Prostate gland (tissue), 2 donors: ENCODE results near the gene FMR1NB. TPM values are rescaled to one million over a fixed set of nuclear protein-coding genes. Genes with fewer than 3 reads are reported as not detected.

Source experiments
- DNase-seq: peaks from one replicate; pipeline ENCODE4 v3.0.0-alpha.2; 2019; ENCODE audit warnings: low spot score
- H3K27ac ChIP-seq, 2 donors: fragments of 200-600 bp; sonication (generic); 2 replicates each; pipeline ENCODE4 v1.5.1; 2017 to 2019
- H3K27me3 ChIP-seq: fragments of 200-600 bp; sonication (generic); replicated peaks from 2 replicates; pipeline ENCODE4 v1.5.1; 2019; ENCODE audit not compliant: insufficient read depth
- H3K36me3 ChIP-seq, 2 donors: fragments of 200-600 bp; sonication (generic); 1 replicate in 1 of 2; 2 replicates in 1 of 2; pipeline versions ENCODE4 v1.5.1 to v1.8.1; 2017 to 2019
- H3K4me1 ChIP-seq: fragments of 200-600 bp; sonication (generic); replicated peaks from 2 replicates; pipeline ENCODE4 v1.5.1; 2019
- H3K4me3 ChIP-seq, 2 donors: fragments of 200-600 bp; sonication (generic); 2 replicates each; pipeline ENCODE4 v1.5.1; 2017 to 2019
- H3K9me3 ChIP-seq: fragments of 200-600 bp; sonication (generic); 2 replicates; pipeline ENCODE4 v1.5.1; 2017
- CTCF ChIP-seq, 4 experiments: fragments of 200-600 bp in 2 of 4; fragments of 450-650 bp in 2 of 4; sonication (generic) in 2 of 4; IDR thresholded peaks; 1 replicate in 3 of 4; 2 replicates in 1 of 4; pipeline ENCODE4 v1.5.1; 2016 to 2019; ENCODE audit warnings: antibody characterized with exemption in 4 of 4, mild to moderate bottlenecking in 2 of 4, moderate library complexity in 2 of 4
- POLR2A ChIP-seq: fragments of 450-650 bp; IDR thresholded peaks from one replicate; pipeline ENCODE4 v1.6.1; 2016; ENCODE audit warnings: antibody characterized with exemption, mild to moderate bottlenecking
- POLR2AphosphoS5 ChIP-seq: sonication (generic); formaldehyde crosslinking; IDR thresholded peaks from one replicate; pipeline ENCODE4 v1.6.1; 2017; ENCODE audit warnings: antibody characterized with exemption
- WGBS: methylation state at CpG from one replicate; pipeline ENCODE4 v1.1.5; 2018; 5-methylcytosine and 5-hydroxymethylcytosine counted together
- intact Hi-C: fragments of 100-400 bp; cut with DNase I; formaldehyde crosslinking; loops from one replicate; pipeline ENCODE4 v1.14.2; 2022
- small RNA-seq, 2 donors: library from RNA; depleted of rRNA; stranded (forward); fragments of <200 nt; gene quantifications; one replicate each; pipeline ENCODE3, GENCODE V24; 2016
- total RNA-seq, 2 donors: library from RNA; depleted of rRNA; stranded (reverse); fragments of >200 nt; gene quantifications; one replicate each; pipeline ENCODE4 v1.1.0, GENCODE V29; 2016

The FMR1NB gene
- total RNA-seq, 2 donors from 2014 or later = 15.3 TPM; not detected in 1

DNA sequence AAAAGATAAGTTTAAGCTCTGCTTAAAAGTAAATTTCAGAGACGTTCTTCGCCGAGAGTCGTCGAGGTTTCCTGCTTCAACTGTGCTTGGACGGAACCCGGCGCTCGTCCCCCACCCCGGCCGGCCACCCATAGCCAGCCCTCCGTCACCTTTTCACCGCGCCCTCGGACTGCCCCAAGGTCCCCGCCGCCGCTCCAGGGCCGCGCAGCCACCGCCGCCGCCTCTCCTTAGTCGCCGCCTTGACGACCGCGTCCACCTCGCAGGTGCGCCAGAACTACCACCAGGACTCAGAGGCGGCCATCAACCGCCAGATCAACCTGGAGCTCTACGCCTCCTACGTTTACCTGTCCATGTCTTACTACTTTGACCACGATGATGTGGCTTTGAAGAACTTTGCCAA lies 70.8 kb downstream of the FMR1NB start:
- no peak overlapping the region for H3K27ac ChIP-seq
- DNase-seq = no peak
- intact Hi-C loops = no loop called here
- no peaks in the 10 kb centered on the region for H3K36me3 ChIP-seq
- no peaks in the 10 kb centered on the region for H3K27me3 ChIP-seq
- 95% methylated on average over 24 of the region's 35 CpGs for WGBS
- no peak overlapping the region for H3K4me3 ChIP-seq
- H3K4me1 ChIP-seq = no peaks in the 10 kb centered on the region
- TF ChIP-seq CTCF (IDR thresholded peaks at IDR 0.05) (no peak), POLR2A (no peak), POLR2AphosphoS5 (no peak)
- no peaks in the 10 kb centered on the region for H3K9me3 ChIP-seq

DNA sequence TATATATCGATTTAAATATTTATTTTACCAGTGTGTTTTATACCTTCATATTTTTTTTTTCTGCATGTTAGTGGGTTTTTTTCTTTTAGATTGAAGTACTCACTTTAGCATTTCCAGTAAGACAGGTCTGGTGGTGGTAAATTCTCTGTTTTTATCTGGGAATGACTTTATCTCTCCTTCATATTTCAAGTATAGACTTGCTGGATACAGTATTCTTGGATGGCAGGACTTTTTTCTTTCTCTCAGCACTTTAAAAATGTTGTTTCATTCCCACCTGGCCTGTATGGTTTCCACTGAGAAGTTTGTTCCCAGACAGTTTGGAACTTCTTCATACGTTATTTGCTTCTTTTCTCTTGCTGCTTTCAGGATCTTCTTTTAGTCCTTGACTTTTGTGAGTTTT lies 86.1 kb downstream of the FMR1NB start:
- intact Hi-C loops = no loop called here

GRCh38 chrX:148069759-148070503 lies 88.8 kb downstream of the FMR1NB start:
- Histone ChIP-seq H3K27me3 (no peaks in the 10 kb centered on the region), H3K4me3 (no peak overlapping the region), H3K27ac (no peak overlapping the region), H3K4me1 (no peaks in the 10 kb centered on the region), H3K9me3 (no peaks in the 10 kb centered on the region), H3K36me3 (no peaks in the 10 kb centered on the region)
- TF ChIP-seq POLR2AphosphoS5 = no peak
- TF ChIP-seq POLR2A = no peak
- TF ChIP-seq CTCF (IDR thresholded peaks at IDR 0.05) = no peak
- intact Hi-C loops = no loop called here
- 85% methylated on average over 6 of the region's 6 CpGs for WGBS
- DNase-seq = no peak

More for the DNA sequence above, 86.1 kb downstream of the FMR1NB start:
- H3K27ac ChIP-seq = no peak overlapping the region
- no peak overlapping the region for H3K4me3 ChIP-seq
- H3K4me1 ChIP-seq = no peaks in the 10 kb centered on the region
- H3K36me3 ChIP-seq = no peaks in the 10 kb centered on the region
- DNase-seq = no peak
- 91% methylated on average over 2 of the region's 2 CpGs for WGBS
- no peak for TF ChIP-seq POLR2AphosphoS5
- TF ChIP-seq CTCF (IDR thresholded peaks at IDR 0.05) = no peak
- TF ChIP-seq POLR2A = no peak
- no peaks in the 10 kb centered on the region for H3K27me3 ChIP-seq
- no peaks in the 10 kb centered on the region for H3K9me3 ChIP-seq

DNA sequence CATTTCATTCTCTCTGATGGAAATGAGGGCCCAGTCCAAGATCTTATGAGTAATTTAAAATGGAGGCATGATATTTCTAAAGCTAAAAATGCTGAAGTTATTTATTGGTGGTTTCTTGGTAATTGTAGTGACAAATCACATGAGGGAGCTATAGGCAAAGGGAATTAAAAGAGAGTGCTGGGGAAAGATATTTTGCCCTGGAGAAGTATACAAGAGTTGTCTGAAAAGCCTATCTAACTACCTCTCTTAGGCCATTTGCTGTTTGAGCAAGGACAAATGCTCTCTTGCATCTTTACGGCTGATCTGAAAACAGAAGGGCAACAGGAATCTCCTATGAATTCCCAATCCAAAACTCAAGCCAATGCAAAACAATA lies 89.4 kb downstream of the FMR1NB start:
- DNase-seq = no peak
- H3K4me1 ChIP-seq = no peaks in the 10 kb centered on the region
- H3K27me3 ChIP-seq = no peaks in the 10 kb centered on the region
- no peaks in the 10 kb centered on the region for H3K9me3 ChIP-seq
- TF ChIP-seq CTCF (IDR thresholded peaks at IDR 0.05) (no peak), POLR2AphosphoS5 (no peak), POLR2A (no peak)
- no peaks in the 10 kb centered on the region for H3K36me3 ChIP-seq
- intact Hi-C loops = no loop called here
- no peak overlapping the region for H3K4me3 ChIP-seq
- H3K27ac ChIP-seq = no peak overlapping the region
- 95% methylated on average over 1 of the region's 1 CpG for WGBS

Small RNAs within 50 kb of the gene (small RNA-seq; reads per million reads assigned to genes)
- gene RNA5SP524 = 0 reads per million in 2 donors

Other genes starting within 250 kb of the FMR1NB start
- 10 to 100 TPM; 22.0 to 34.6 TPM for gene FMR1, start 69.4 kb upstream of the FMR1NB start, total RNA-seq